ENCODE data around the gene PGBD5. TPM values are rescaled to one million over a fixed set of nuclear protein-coding genes. Genes with fewer than 3 reads are reported as not detected.

The PGBD5 gene
- total RNA-seq, 2 donors from 2014 or later = 0.14 to 0.63 TPM

- Histone ChIP-seq H3K4me3 (no peak overlapping the region), H3K27ac (no peak overlapping the region), H3K9me3 (no peaks in the 10 kb centered on the region), H3K4me1 (ENCODE audit: control insufficient read depth in 1 of 2, low read depth in 2 of 2) (no peaks in the 10 kb centered on the region), H3K27me3 (replicated peaks; ENCODE audit: insufficient read depth) (no peaks in the 10 kb centered on the region), H3K36me3 (no peaks in the 10 kb centered on the region)
- DNase-seq (ENCODE audit: low spot score) (no peak), ATAC-seq (ENCODE audit: insufficient number of reproducible peaks, low FRiP score, low read depth) (no peak)
- TF ChIP-seq CTCF (IDR thresholded peaks at IDR 0.05) = no peak
Observed at GRCh38 chr1:230387876-230388275, 38.3 kb downstream of the PGBD5 start.

- H3K27ac ChIP-seq = no peak overlapping the region
- no peak for TF ChIP-seq CTCF (IDR thresholded peaks at IDR 0.05)
- H3K4me1 ChIP-seq (ENCODE audit: control insufficient read depth in 1 of 2, low read depth in 2 of 2) = no peaks in the 10 kb centered on the region
- H3K4me3 ChIP-seq = no peak overlapping the region
- H3K36me3 ChIP-seq = no peaks in the 10 kb centered on the region
- no peaks in the 10 kb centered on the region for H3K27me3 ChIP-seq (replicated peaks; ENCODE audit: insufficient read depth)
- no peak for ATAC-seq (ENCODE audit: insufficient number of reproducible peaks, low FRiP score, low read depth)
- no peak for DNase-seq (ENCODE audit: low spot score)
- no peaks in the 10 kb centered on the region for H3K9me3 ChIP-seq
Observed at GRCh38 chr1:230387296-230387695, 38.8 kb downstream of the PGBD5 start.

GRCh38 chr1:230386637-230387262 is 39.4 kb downstream of the PGBD5 start:
- no peaks in the 10 kb centered on the region for H3K4me1 ChIP-seq (ENCODE audit: control insufficient read depth in 1 of 2, low read depth in 2 of 2)

GRCh38 chr1:230385930-230386329 is 40.2 kb downstream of the PGBD5 start:
- no peak overlapping the region for H3K4me3 ChIP-seq
- H3K27ac ChIP-seq = no peak overlapping the region
- TF ChIP-seq CTCF (IDR thresholded peaks at IDR 0.05) = no peak
- DNase-seq (ENCODE audit: low spot score) (no peak), ATAC-seq (ENCODE audit: insufficient number of reproducible peaks, low FRiP score, low read depth) (no peak)
- H3K4me1 ChIP-seq (ENCODE audit: control insufficient read depth in 1 of 2, low read depth in 2 of 2) = no peaks in the 10 kb centered on the region
- H3K9me3 ChIP-seq = no peaks in the 10 kb centered on the region
- H3K36me3 ChIP-seq = no peaks in the 10 kb centered on the region
- H3K27me3 ChIP-seq (replicated peaks; ENCODE audit: insufficient read depth) = no peaks in the 10 kb centered on the region

More at GRCh38 chr1:230386637-230387262, 39.4 kb downstream of the PGBD5 start:
- H3K27me3 ChIP-seq (replicated peaks; ENCODE audit: insufficient read depth) = no peaks in the 10 kb centered on the region
- H3K9me3 ChIP-seq = no peaks in the 10 kb centered on the region
- H3K36me3 ChIP-seq = no peaks in the 10 kb centered on the region
- ATAC-seq (ENCODE audit: insufficient number of reproducible peaks, low FRiP score, low read depth) (no peak), DNase-seq (ENCODE audit: low spot score) (no peak)
- TF ChIP-seq CTCF (IDR thresholded peaks at IDR 0.05) = no peak
- no peak overlapping the region for H3K4me3 ChIP-seq
- H3K27ac ChIP-seq = no peak overlapping the region

- Histone ChIP-seq H3K9me3 (no peaks in the 10 kb centered on the region), H3K4me3 (no peak overlapping the region), H3K27me3 (replicated peaks; ENCODE audit: insufficient read depth) (no peaks in the 10 kb centered on the region), H3K36me3 (no peaks in the 10 kb centered on the region), H3K4me1 (ENCODE audit: control insufficient read depth in 1 of 2, low read depth in 2 of 2) (no peaks in the 10 kb centered on the region), H3K27ac (no peak overlapping the region)
- ATAC-seq (ENCODE audit: insufficient number of reproducible peaks, low FRiP score, low read depth) (no peak), DNase-seq (ENCODE audit: low spot score) (no peak)
- TF ChIP-seq CTCF (IDR thresholded peaks at IDR 0.05) = no peak
Observed at GRCh38 chr1:230385158-230385450, 41.0 kb downstream of the PGBD5 start.
